GM19193 (cell line): Measurements from ENCODE around the gene HIVEP3.

Source experiments
- POLR2A ChIP-seq: IDR thresholded peaks from 4 replicates; pipeline ENCODE4 v1.6.1; 2011; ENCODE audit not compliant: insufficient read depth, insufficient read length; ENCODE audit errors: extremely low read depth

Gene HIVEP3

GRCh38 chr1:41906943-41907342 lies 11.8 kb downstream of the HIVEP3 start:
- TF ChIP-seq POLR2A: no peak

GRCh38 chr1:41905093-41905675 lies 13.5 kb downstream of the HIVEP3 start:
- TF ChIP-seq POLR2A: no peak

GRCh38 chr1:41902664-41903063 lies 16.1 kb downstream of the HIVEP3 start:
- TF ChIP-seq POLR2A: no peak

GRCh38 chr1:41902159-41902577 lies 16.6 kb downstream of the HIVEP3 start:
- TF ChIP-seq POLR2A: no peak

- TF ChIP-seq POLR2A: no peak
Measured at GRCh38 chr1:41901551-41901950, 17.2 kb downstream of the HIVEP3 start.

- no peak for TF ChIP-seq POLR2A
Measured at GRCh38 chr1:41900603-41901444, 17.9 kb downstream of the HIVEP3 start.

- no peak for TF ChIP-seq POLR2A
Measured at GRCh38 chr1:41898191-41898713, 20.5 kb downstream of the HIVEP3 start.

GRCh38 chr1:41895552-41895951 lies 23.2 kb downstream of the HIVEP3 start:
- no peak for TF ChIP-seq POLR2A

- TF ChIP-seq POLR2A: no peak
Measured at GRCh38 chr1:41894808-41895483, 23.8 kb downstream of the HIVEP3 start.

GRCh38 chr1:41894101-41894807 lies 24.5 kb downstream of the HIVEP3 start:
- TF ChIP-seq POLR2A: no peak

- TF ChIP-seq POLR2A: no peak
Measured at GRCh38 chr1:41892301-41892781, 26.4 kb downstream of the HIVEP3 start.

GRCh38 chr1:41891199-41891896 lies 27.4 kb downstream of the HIVEP3 start:
- TF ChIP-seq POLR2A: peak; percentile 48

- no peak for TF ChIP-seq POLR2A
Measured at GRCh38 chr1:41890825-41891198, 27.9 kb downstream of the HIVEP3 start.

GRCh38 chr1:41889506-41890414 lies 29.0 kb downstream of the HIVEP3 start:
- no peak for TF ChIP-seq POLR2A

- no peak for TF ChIP-seq POLR2A
Measured at GRCh38 chr1:41888756-41889155, 30.0 kb downstream of the HIVEP3 start.
